Measurements from ENCODE around the gene TRMT1. TPM values are rescaled to one million over a fixed set of nuclear protein-coding genes. Genes with fewer than 3 reads are reported as not detected.

TRMT1 gene
- total RNA-seq, 4 donors from 2014 or later: 35.1 to 46.2 (median 40.6) TPM

- Histone ChIP-seq H3K27ac (peak overlapping the region; percentile 72), H3K36me3 (peaks cover 17% of the 10 kb centered on the region), H3K9me3 (no peaks in the 10 kb centered on the region), H3K4me3 (peak overlapping the region; percentile 14), H3K27me3 (no peaks in the 10 kb centered on the region), H3K4me1 (peaks cover 65% of the 10 kb centered on the region)
- 42% methylated on average over 16 of the region's 20 CpGs for WGBS
- TF ChIP-seq EP300 (IDR thresholded peaks at IDR 0.05) (no peak), POLR2A (IDR thresholded peaks at IDR 0.05) (no peak), CTCF (IDR thresholded peaks at IDR 0.05) (no peak), POLR2AphosphoS5 (IDR thresholded peaks at IDR 0.05) (no peak)
- DNase-seq (ENCODE audit: low spot score in 2 of 2): no peak
Measured at GRCh38 chr19:13069415-13070359, 46.9 kb downstream of the TRMT1 start.

DNA sequence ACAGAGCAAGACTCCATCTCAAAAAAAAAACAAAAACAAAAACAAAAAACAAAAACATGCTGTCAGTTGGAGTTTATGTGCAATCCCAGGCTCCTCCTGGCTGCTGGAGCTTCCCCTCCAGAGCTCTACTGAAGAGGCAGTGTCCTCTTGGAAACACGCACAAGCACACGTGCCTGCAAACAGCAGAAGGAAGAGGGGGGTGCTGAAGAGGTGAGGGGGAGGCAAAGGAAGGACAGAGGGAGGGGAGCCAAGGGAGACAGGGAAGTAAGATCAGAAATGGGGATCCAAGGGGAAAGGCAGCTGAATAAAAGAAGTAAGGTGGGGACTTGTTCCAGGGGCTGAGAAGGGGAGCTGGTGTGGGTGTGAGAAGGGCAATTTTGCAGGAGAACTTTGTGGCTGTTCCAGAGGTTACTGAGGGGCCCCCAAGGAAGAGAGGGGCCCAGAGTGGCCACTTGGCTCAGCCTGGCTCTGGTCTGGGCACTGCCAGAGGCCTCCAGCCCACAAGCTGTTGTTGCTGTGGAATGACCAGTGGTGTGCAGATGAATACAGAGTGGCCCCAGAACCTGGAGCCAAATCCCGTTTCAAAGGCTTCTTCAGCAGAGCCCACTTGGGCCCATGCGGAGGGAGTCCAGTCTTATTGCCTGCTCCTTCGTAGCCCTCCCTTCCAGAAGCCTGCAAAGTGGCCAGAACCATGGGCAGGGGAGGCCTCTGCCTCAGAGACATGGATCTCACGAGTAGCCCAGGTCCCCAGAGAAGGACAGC lies 48.3 kb downstream of the TRMT1 start:
- peaks cover 72% of the 10 kb centered on the region for H3K4me1 ChIP-seq
- no peaks in the 10 kb centered on the region for H3K9me3 ChIP-seq
- H3K27ac ChIP-seq: peak overlapping the region; percentile 72
- no peaks in the 10 kb centered on the region for H3K27me3 ChIP-seq
- DNase-seq (ENCODE audit: low spot score in 2 of 2): no peak
- 49% methylated on average over 4 of the region's 6 CpGs for WGBS
- H3K4me3 ChIP-seq: no peak overlapping the region
- TF ChIP-seq CTCF (IDR thresholded peaks at IDR 0.05) (no peak), POLR2AphosphoS5 (IDR thresholded peaks at IDR 0.05) (no peak), EP300 (IDR thresholded peaks at IDR 0.05) (no peak), POLR2A (IDR thresholded peaks at IDR 0.05) (no peak)
- H3K36me3 ChIP-seq: peaks cover 5% of the 10 kb centered on the region

GRCh38 chr19:13066933-13067807 lies 49.4 kb downstream of the TRMT1 start:
- H3K9me3 ChIP-seq: no peaks in the 10 kb centered on the region
- H3K36me3 ChIP-seq: no peaks in the 10 kb centered on the region
- TF ChIP-seq EP300 (IDR thresholded peaks at IDR 0.05) (no peak), POLR2AphosphoS5 (IDR thresholded peaks at IDR 0.05) (no peak), CTCF (IDR thresholded peaks at IDR 0.05) (no peak), POLR2A (IDR thresholded peaks at IDR 0.05) (no peak)
- DNase-seq (ENCODE audit: low spot score in 2 of 2): no peak
- 51% methylated on average over 7 of the region's 17 CpGs for WGBS
- H3K27me3 ChIP-seq: no peaks in the 10 kb centered on the region
- peak overlapping the region; percentile 72 for H3K27ac ChIP-seq
- peaks cover 83% of the 10 kb centered on the region for H3K4me1 ChIP-seq
- no peak overlapping the region for H3K4me3 ChIP-seq

DNA sequence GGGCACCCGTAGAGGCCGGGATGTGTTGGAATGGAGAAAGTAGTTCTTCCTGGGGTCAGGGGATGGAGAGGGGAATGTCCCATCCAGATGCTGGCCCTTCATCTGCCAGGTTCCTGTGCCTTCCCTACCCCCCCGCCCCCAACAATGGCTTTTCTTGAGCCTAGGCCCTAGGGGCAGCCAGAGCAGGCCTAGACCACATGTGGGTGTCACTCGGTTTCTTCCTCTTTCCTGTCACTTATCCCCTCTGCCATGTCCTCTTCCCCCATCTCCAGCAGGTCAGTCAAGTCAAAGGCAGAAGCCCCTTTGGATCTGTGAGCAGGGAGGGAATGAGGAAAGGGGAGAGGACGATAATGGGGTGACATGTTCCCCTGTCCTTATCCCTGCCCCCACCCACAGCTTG lies 50.3 kb downstream of the TRMT1 start:
- Histone ChIP-seq H3K4me3 (no peak overlapping the region), H3K27ac (peak overlapping the region; percentile 57), H3K9me3 (no peaks in the 10 kb centered on the region), H3K4me1 (peaks cover 89% of the 10 kb centered on the region), H3K36me3 (no peaks in the 10 kb centered on the region), H3K27me3 (no peaks in the 10 kb centered on the region)
- WGBS: 60% methylated on average over 5 of the region's 5 CpGs
- no peak for TF ChIP-seq EP300 (IDR thresholded peaks at IDR 0.05)
- no peak for TF ChIP-seq POLR2A (IDR thresholded peaks at IDR 0.05)
- no peak for TF ChIP-seq CTCF (IDR thresholded peaks at IDR 0.05)
- no peak for TF ChIP-seq POLR2AphosphoS5 (IDR thresholded peaks at IDR 0.05)
- DNase-seq (ENCODE audit: low spot score in 2 of 2): no peak
